Tibial artery (tissue), 4 donors: Measurements from ENCODE around the gene HPX.
"Not testable (repeated sequence)": the region's sequence is repeated elsewhere in the genome, so short reads cannot be mapped to it uniquely, and the experiment has no call there.

Experiments used
- DNase-seq, 2 donors: peaks; one replicate each; pipeline ENCODE4 v3.0.0-alpha.2; 2019
- H3K27ac ChIP-seq, 2 donors: fragments of 200-600 bp; sonication (generic) in 1 of 2; 1 replicate in 1 of 2; 2 replicates in 1 of 2; pipeline ENCODE4 v1.5.1; 2018 to 2019; ENCODE audit warnings: mild to moderate bottlenecking in 1 of 2
- H3K27me3 ChIP-seq, 2 donors: fragments of 200-600 bp; sonication (generic) in 1 of 2; one replicate each; pipeline versions ENCODE4 v1.5.1 to v1.6.0; 2016 to 2019
- H3K36me3 ChIP-seq, 3 donors: fragments of 200-600 bp; sonication (generic) in 2 of 3; one replicate each; pipeline ENCODE4 v1.5.1; 2016 to 2019; ENCODE audit warnings: mild to moderate bottlenecking in 2 of 3
- H3K4me1 ChIP-seq, 4 donors: fragments of 200-600 bp; sonication (generic) in 2 of 4; 1 replicate in 3 of 4; 2 replicates in 1 of 4; pipeline ENCODE4 v1.5.1; 2016 to 2019
- H3K4me3 ChIP-seq, 2 donors: fragments of 200-600 bp; sonication (generic) in 1 of 2; 1 replicate in 1 of 2; 2 replicates in 1 of 2; pipeline ENCODE4 v1.5.1; 2018 to 2019; ENCODE audit warnings: mild to moderate bottlenecking in 2 of 2
- H3K9me3 ChIP-seq, 3 donors: fragments of 200-600 bp; sonication (generic) in 1 of 3; one replicate each; pipeline ENCODE4 v1.5.1; 2016 to 2019
- CTCF ChIP-seq, 2 experiments: fragments of 200-600 bp in 1 of 2; fragments of 450-650 bp in 1 of 2; IDR thresholded peaks; one replicate each; pipeline ENCODE4 v1.5.1; 2017 to 2019; ENCODE audit warnings: antibody characterized with exemption in 2 of 2, mild to moderate bottlenecking in 1 of 2, moderate library complexity in 1 of 2
- intact Hi-C: fragments of 100-400 bp; cut with DNase I; formaldehyde crosslinking; loops from one replicate; pipeline ENCODE4 v1.15.0; 2023; ENCODE audit warnings: low total_unique reads

HPX gene

GRCh38 chr11:6397156-6397555 lies 43.6 kb downstream of the HPX start:
- no peak overlapping the region for H3K4me3 ChIP-seq
- DNase-seq, result no peak
- intact Hi-C loops, result loop anchor here (10.0 kb wide), 1 partner anchor 288 kb away; the partner anchor contains the start of gene MRPL17
- no peak for TF ChIP-seq CTCF (IDR thresholded peaks at IDR 0.05)
- no peaks in the 10 kb centered on the region for H3K9me3 ChIP-seq
- H3K36me3 ChIP-seq, result peaks cover 17 to 88% (median 37%) of the 10 kb centered on the region in 3 donors
- H3K27me3 ChIP-seq, result no peaks in the 10 kb centered on the region
- peaks cover 0 to 18% (median 0%) of the 10 kb centered on the region in 4 donors for H3K4me1 ChIP-seq
- H3K27ac ChIP-seq, result peak overlapping the region in 1 of 2 donors; percentile 8

- DNase-seq, result peak in 1 of 2 donors; percentile 48
- no peak for TF ChIP-seq CTCF (IDR thresholded peaks at IDR 0.05)
- Histone ChIP-seq H3K36me3 (peaks cover 4 to 80% (median 23%) of the 10 kb centered on the region in 3 donors), H3K9me3 (no peaks in the 10 kb centered on the region), H3K4me3 (no peak overlapping the region), H3K27me3 (no peaks in the 10 kb centered on the region), H3K27ac (no peak overlapping the region), H3K4me1 (peaks cover 0 to 32% (median 11%) of the 10 kb centered on the region in 4 donors)
- intact Hi-C loops, result loop anchor here (10.0 kb wide), 1 partner anchor 289 kb away; the partner anchor contains the start of gene MRPL17
Measured at GRCh38 chr11:6395470-6396060, 45.2 kb downstream of the HPX start.

GRCh38 chr11:6393989-6394670 lies 46.7 kb downstream of the HPX start:
- H3K27ac ChIP-seq, result no peak overlapping the region
- peaks cover 0 to 40% (median 13%) of the 10 kb centered on the region in 4 donors for H3K4me1 ChIP-seq
- no peak overlapping the region for H3K4me3 ChIP-seq
- intact Hi-C loops, result loop anchor here (10.0 kb wide), 1 partner anchor 291 kb away; the partner anchor contains the start of gene MRPL17
- peak in 1 of 2 donors; percentile 62 for DNase-seq
- peaks cover 0 to 66% (median 17%) of the 10 kb centered on the region in 3 donors for H3K36me3 ChIP-seq
- no peak for TF ChIP-seq CTCF (IDR thresholded peaks at IDR 0.05)
- no peaks in the 10 kb centered on the region for H3K9me3 ChIP-seq
- no peaks in the 10 kb centered on the region for H3K27me3 ChIP-seq

- not testable (repeated sequence) for H3K4me3 ChIP-seq
- H3K4me1 ChIP-seq, result peaks cover 0 to 29% (median 13%) of the 10 kb centered on the region in 4 donors
Measured at GRCh38 chr11:6392251-6392650, 48.5 kb downstream of the HPX start.

GRCh38 chr11:6391537-6392134 lies 49.2 kb downstream of the HPX start:
- Histone ChIP-seq H3K27ac (peak overlapping the region; percentile 81 to 92), H3K36me3 (peaks cover 0 to 45% (median 17%) of the 10 kb centered on the region in 3 donors), H3K4me1 (peaks cover 0 to 23% (median 13%) of the 10 kb centered on the region in 4 donors), H3K4me3 (peak overlapping the region; percentile 64 to 81), H3K9me3 (no peaks in the 10 kb centered on the region), H3K27me3 (no peaks in the 10 kb centered on the region)
- intact Hi-C loops, result loop anchor here (10.0 kb wide), 1 partner anchor 293 kb away; the partner anchor contains the start of gene MRPL17
- TF ChIP-seq CTCF (IDR thresholded peaks at IDR 0.05), result no peak
- DNase-seq, result peak in 1 of 2 donors; percentile 63

More at GRCh38 chr11:6392251-6392650, 48.5 kb downstream of the HPX start:
- H3K36me3 ChIP-seq, result peaks cover 0 to 51% (median 17%) of the 10 kb centered on the region in 3 donors
- not testable (repeated sequence) for H3K27me3 ChIP-seq, H3K9me3 ChIP-seq, H3K27ac ChIP-seq
- DNase-seq, result peak in 1 of 2 donors; percentile 59
- intact Hi-C loops, result loop anchor here (10.0 kb wide), 1 partner anchor 293 kb away; the partner anchor contains the start of gene MRPL17
